CD4-positive, alpha-beta T cell treated with Interleukin-4 for 4 hours (primary cell): ENCODE data around the gene RXRA.

Experiments used
- DNase-seq: peaks from one replicate; pipeline ENCODE4 v3.0.0-alpha.2; 2020

RXRA gene

DNA sequence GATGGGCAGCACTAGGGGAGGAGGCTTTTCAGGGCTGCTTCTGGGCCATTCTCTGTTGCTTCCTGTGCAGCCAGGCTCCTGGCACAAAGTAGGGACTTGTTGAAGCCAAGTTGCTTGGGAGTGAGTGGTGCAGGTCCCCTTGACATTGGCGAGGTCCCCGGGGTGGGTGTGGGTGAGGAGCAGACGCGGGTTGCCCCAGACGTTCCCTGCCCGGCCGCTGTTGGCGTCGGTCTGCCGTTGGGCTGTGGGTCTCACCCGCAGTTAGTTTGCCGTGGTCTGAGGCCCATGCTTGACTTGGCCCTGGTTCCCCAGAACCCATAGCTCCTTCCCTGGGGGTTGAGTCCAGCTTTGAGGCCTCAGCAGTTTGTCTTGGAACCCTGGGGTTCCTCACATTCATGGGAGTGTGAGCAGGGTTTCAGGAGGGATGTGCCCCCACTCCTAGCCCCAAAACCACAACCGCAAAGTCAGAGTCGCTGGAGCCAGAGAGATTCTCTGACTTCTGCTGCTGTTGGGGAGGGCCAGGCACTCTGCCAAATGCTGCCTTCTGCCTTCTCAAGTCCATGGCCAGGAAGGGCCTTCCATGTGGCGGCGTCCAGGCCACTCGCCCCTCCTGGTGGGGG lies 77.5 kb downstream of the RXRA start:
- peak; percentile 37 for DNase-seq

DNA sequence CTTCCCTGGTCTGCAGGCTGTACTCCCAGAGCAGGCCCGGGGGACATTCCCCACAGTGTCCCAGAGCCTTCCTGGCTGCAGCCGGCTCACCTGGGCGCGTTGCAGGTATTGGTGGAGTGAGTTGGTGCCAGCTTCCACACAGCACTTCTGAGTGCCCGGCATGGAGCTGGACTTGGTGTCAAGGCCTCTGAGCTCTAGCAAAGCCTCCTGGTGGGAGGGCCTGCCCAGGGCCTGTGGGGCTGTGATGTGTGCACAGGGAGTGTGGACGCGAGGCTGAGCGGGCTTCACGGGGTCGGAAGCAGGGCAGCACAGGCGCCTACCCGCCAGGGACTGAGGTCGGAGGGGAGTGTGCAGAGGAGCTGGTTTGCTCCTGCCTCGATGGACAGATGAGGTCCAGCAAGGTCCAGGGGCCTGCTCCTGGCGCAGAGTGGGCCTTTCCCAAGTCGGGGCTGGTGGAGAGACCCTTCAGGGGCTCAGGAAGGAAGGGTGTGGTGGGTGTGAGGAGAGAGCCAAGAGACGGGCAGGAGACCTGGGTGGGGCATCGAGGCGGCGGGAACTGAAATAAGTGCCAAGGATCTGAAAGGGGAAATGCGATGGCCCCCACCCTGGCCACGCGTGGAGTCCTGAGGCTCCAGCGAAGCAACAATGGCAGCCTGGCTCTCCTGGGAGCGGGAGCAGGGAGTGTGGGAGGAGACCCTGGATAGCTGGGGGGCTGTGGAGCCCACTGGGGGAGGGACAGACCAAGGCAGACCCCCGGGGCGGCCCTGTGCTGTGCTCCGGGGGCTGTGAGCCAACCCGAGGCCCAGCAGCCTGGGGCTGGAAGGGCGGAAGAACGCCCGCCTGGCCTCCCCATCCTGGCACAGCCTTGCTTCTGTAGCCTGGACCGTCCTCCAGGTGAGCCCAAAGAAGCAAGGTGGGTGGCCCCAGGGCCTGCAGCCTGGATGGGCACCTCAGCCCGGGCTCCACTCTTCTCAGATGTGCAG lies 78.4 kb downstream of the RXRA start:
- no peak for DNase-seq

DNA sequence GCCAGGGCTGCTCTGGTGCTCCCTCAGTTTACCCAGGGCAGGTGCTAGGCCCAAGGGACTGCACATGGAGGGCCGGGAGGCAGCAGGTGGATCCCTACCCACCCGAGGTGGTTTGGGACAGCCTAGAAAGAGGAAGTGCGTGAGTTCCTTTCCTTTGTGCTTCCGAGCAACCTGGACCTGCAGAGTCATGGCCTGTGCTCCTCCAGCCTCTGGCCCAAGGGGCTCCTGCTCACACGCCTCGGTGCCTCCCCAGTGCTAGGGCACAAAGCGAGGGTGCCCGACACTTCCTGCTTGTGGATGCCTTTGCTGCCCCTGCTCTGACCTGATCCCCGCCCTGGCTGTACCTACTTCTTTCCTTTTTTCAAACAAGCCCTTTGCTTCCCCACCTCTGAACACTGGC lies 79.3 kb downstream of the RXRA start:
- no peak for DNase-seq

- no peak for DNase-seq
Observed at GRCh38 chr9:134406366-134407120, 80.3 kb downstream of the RXRA start.

- DNase-seq, result peak; percentile 81
Observed at GRCh38 chr9:134407121-134407779, 81.0 kb downstream of the RXRA start.

DNA sequence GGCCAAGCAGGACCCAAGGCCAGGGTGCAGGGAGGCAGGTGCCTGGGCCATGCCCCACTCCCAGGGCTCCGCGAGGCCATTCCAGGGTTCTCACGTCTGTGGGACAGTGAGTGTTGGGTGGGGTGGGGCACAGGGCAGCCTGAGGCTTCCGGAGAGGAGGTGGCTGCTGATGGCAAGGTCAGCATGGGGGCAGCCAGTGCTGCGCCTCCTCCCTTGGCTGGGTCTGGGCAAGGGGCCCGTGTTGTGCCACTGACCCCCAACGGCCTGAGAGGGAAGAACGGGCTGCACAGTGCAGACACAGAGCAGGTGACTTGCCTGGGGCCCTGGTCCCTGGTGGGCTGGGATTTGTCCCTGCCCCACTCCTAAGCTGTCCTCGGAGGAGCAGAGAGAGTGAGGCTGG lies 82.1 kb downstream of the RXRA start:
- DNase-seq, result no peak

GRCh38 chr9:134408939-134409737 lies 82.9 kb downstream of the RXRA start:
- no peak for DNase-seq

DNA sequence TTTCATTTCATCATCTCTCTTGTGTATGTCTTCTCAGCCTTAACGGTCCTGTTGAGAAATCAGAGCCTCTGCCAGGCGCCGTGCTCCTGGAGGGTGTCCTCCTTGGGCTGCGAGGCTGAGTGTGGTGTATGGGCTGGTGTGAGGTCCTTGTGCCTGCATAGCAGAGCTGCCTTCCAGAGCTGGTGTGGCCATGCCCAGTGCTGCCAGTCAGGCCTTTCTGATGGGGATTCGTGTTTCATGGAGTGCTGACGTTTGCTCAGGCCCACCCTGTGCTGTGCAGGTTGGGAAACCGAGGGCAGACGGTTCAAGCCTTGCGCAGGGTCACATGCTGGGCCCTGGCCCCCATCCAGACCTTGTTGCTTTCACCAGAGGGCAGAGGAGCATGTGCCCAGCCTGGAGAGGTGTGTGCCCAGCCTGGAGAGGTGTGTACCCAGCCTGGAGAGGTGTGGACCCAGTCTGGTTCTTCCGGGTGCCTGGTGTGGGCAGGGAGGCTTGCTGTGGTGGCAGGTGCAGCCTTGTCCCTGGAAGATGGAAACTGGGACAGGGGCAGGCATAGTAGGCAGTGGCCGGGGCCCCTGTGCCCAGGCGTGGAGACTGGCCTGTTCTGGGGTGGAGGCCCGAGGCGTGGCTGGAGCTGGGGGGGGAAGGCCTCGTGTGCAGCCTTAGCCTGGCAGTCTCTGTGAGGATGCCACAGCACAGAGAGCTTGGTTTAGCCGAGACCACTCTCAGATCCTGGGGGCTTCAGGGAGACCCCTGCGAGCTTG lies 84.0 kb downstream of the RXRA start:
- no peak for DNase-seq

GRCh38 chr9:134410835-134411217 lies 84.6 kb downstream of the RXRA start:
- DNase-seq, result no peak

GRCh38 chr9:134411440-134412297 lies 85.4 kb downstream of the RXRA start:
- DNase-seq, result no peak

- DNase-seq, result no peak
Observed at GRCh38 chr9:134412298-134412711, 86.0 kb downstream of the RXRA start.

DNA sequence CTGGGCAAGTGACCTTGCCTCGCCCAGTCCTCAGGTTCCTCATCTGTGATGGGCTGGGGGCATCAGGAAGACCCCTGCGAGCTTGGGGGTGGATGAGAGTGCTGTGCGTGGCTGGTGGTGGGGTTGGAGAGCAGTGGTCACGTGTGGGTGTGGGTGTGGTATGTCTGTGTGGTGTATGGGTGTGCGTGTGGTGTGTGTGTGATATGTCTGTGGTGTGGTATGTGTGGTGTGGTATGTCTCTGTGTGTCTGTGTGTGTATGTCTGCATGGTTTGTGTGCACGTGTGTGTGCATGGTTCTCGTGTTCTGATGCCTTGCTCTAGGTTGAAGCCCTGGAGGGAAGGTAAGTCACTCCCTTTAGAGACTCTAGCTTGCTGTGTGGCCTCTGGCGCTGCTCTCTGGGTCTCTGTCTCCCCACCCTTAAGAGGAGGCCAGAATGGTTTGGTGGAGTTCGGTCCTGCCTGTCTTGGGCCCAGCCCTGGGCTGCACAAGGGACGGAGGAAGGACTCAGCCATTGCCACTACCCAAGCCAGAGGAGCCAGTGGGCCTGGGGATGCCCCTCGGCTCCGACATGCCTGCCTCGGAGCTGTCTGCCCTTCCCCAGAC lies 87.0 kb downstream of the RXRA start:
- DNase-seq, result no peak

- no peak for DNase-seq
Observed at GRCh38 chr9:134413890-134414623, 87.8 kb downstream of the RXRA start.

DNA sequence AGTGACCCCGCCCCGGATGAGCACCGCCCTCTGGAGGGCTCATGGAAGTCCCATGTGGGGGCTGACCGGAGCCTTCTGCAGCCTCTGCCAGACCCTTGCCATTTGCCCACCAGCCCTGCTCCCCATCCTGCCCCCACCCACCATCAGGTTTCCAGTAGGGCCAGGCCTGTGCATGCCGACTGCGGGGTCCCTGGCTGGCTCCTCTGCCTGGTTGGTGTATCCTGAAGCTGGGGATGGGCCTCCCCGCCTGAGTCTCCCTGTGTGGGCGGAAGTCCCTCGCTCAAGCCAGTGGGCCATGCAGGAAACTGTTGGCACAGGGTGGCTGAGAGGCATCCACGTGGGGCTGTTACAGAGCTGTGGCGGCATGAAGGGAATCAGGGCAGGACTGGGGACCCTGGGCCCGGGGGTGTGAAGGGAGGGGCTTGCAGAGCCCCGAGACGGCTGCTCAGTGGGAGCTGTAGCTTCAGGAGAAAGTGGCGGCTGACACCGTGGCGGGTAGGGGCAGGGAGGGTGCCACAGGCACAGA lies 88.7 kb downstream of the RXRA start:
- no peak for DNase-seq

- DNase-seq, result no peak
Observed at GRCh38 chr9:134416385-134417015, 90.2 kb downstream of the RXRA start.

DNA sequence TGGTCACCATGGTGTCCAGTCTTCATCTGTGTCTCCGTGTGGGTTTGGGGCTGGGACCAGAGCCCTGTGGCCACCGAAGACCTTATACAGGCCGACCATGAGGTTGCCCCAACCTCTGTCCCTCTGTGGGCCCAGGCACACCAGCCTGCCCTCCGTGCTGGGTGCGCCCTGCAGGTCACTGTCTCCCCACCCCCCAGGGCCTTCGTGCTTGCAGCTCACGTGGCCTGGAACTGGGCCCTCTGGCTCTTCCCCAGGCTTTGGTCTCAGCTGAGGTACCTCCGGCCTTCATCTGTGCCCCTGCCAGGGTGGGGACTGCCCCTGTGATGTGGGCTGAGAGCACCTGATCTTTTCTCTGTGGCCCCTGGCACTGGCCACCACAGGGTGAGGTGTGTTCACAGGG lies 92.1 kb downstream of the RXRA start:
- no peak for DNase-seq

DNA sequence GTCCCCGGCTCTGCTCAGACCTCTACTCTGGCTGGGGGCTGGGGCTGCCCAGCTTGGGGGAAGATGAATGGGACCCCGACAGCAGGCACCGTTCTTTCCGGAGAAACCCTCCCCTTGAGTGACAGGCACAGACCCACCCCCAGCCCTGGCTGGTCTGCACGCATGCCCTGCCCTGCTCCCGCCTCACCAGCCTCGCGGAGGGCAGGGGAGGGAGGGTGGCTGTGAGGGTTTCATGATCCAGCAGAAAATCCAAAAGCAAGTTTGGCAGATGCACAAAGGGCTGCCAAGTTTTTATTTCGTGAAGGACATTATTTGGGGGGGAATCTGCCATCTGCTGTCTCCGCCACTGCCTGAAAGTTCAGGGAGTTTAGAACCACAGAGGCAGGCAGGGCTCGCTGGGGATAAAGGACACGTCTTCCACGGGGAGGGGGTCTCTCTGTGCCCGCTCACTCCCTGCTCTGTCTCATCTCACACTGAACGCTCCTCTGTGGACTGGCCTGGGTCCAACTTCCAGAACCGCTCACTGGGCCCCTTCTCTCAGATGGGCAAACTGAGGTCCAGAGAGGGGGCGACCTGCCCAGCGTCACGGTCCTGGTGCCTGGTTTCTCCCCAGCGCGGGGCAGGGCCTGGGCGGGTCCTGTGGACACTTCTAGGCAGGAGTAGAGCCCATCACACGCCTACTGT lies 92.9 kb downstream of the RXRA start:
- DNase-seq, result no peak

- DNase-seq, result no peak
Observed at GRCh38 chr9:134419684-134420076, 93.4 kb downstream of the RXRA start.
